CD4-positive, alpha-beta T cell treated with Interleukin-15 for 4 hours (primary cell): Measurements from ENCODE around the gene AMY2B.
"Not testable (repeated sequence)": the region's sequence is repeated elsewhere in the genome, so short reads cannot be mapped to it uniquely, and the experiment has no call there.

Source experiments
- DNase-seq: peaks from one replicate; pipeline ENCODE4 v3.0.0-alpha.2; 2020; ENCODE audit warnings: low spot score

AMY2B gene

GRCh38 chr1:103571289-103571688, at the start of gene AMY2B:
TSS of gene AMY2B (plus strand) at chr1:103571589. CDS start at chr1:103571603, 14 bp downstream.
- not testable (repeated sequence) for DNase-seq

- no peak for DNase-seq
These were observed 48.0 kb upstream of the AMY2B start for GRCh38 chr1:103523346-103523745.

DNA sequence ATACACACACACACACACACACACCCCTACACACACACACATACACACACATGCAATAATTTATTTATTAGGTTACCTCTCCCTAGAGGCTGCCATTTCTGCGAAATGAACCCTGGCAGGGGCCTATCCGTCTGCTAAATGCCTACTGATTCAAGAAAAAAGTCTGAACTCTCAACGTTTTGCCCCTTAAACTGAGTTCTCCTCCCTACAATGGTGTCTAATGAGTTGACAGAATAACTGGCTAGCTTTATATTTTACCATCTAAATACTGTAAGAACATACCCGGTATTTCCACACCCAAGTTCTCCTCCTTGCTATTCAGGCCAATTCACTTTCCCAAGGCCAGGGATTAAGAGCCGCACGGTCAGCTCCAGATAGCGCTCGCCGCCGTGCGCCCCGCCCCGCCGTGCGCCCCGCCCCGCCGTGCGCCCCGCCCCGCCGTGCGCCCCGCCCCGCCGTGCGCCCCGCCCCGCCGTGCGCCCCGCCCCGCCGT, 46.2 kb upstream of the AMY2B start:
- DNase-seq, result no peak

GRCh38 chr1:103525607-103526507, 45.5 kb upstream of the AMY2B start, which contains the start of gene RNPC3:
TSS of gene RNPC3 (plus strand) at chr1:103525699. CDS start at chr1:103526071, 372 bp downstream.
- DNase-seq, result peak; percentile 85

DNA sequence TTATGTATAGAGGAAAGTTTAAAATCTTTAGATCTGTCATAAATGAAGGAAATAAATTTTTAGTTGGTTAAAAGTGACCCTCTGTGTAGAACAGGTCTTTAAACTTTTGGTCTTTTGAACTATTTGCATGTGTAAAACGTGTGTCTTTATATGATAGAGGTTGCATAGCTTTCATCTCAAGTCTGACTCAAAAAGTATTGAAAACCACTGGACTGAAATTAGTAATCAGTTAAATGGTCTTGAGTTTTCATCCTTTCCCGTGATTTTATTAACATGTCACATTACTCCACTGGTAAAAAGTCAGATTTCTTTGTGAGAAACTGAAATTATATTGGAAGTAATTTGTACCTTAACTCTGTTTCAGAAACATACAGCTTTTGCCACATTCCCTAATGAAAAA, 44.1 kb upstream of the AMY2B start:
- no peak for DNase-seq

- peak; percentile 28 for DNase-seq
These were observed 41.6 kb upstream of the AMY2B start for GRCh38 chr1:103529746-103530145.

- DNase-seq, result no peak
These were observed 33.2 kb upstream of the AMY2B start for GRCh38 chr1:103538226-103538625.

DNA sequence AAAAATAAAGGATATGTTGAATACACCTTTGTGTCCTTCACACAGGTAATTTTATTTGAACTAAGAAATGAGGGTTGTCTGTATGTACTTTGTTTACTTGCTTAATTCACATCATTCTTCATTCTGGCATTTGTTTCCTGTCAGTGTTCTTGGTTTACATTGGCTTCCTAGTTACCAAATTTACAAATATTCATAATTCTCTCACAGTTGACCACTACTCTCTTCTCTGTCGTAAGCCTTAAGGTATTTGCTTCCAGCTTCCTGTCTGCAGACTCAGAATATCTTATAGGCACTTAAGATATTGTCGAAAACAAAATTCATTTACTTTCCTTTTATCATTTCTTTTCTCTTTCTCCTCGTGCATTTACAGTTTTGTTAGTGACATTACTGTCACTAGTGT, 30.0 kb upstream of the AMY2B start:
- DNase-seq, result no peak

DNA sequence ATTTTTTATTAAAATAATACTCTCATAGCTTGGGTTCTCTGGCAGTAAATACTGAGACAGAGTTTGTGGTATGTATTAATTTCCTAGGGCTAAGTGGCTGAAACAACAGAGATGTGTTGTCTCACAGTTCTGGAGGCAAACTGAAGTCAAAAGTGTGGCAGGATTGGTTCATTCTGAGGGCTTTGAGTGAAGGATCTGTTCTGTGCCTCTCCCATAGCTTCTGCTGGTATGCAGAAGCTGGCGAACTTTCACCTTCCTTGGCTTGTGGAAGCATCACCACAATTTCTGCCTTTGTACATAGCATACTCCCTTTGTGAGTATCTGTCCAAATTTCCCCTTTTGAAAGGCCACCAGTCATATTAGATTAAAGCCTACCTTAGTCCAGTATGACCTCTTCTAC, 24.9 kb upstream of the AMY2B start:
- DNase-seq, result no peak

DNA sequence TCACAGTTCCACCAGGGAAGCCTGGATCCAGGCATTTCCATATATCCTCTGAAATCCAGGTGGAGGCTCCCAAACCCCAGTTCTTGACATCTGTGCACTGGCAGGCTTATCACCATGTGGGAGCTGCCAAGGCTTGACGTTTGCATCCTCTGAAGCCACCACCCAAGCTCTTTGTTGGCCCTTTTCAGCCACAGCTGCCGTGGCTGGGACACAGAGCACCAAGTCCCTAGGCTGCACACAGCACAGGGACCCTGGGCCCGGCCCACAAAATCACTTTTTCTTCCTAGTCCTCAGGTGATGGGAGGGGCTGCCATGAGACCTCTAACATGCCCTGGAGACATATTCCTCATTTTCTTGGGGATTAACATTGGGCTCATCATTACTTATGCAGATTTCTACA, 23.5 kb upstream of the AMY2B start:
- no peak for DNase-seq

GRCh38 chr1:103560427-103560826, 11.0 kb upstream of the AMY2B start:
- DNase-seq, result no peak

DNA sequence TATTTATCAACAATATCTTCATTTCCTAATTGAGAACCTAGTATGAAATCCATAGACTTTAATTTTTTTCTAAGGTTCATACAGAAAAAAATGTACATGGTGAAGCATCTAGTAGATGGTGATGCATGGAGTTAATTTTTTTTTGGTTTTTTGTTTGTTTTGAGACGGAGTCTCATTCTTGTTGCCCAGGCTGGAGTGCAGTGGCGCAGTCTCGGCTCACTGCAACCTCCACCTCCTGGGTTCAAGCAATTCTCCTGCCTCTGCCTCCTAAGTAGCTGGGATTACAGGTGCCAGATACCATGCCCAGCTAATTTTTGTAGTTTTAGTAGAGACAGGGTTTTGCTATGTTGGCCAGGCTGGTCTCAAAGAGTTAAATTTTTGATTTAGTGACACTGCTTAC, 10.3 kb upstream of the AMY2B start:
- not testable (repeated sequence) for DNase-seq

- DNase-seq, result no peak
These were observed 9.6 kb upstream of the AMY2B start for GRCh38 chr1:103561643-103562395.

- no peak for DNase-seq
These were observed 8.3 kb upstream of the AMY2B start for GRCh38 chr1:103563056-103563455.

DNA sequence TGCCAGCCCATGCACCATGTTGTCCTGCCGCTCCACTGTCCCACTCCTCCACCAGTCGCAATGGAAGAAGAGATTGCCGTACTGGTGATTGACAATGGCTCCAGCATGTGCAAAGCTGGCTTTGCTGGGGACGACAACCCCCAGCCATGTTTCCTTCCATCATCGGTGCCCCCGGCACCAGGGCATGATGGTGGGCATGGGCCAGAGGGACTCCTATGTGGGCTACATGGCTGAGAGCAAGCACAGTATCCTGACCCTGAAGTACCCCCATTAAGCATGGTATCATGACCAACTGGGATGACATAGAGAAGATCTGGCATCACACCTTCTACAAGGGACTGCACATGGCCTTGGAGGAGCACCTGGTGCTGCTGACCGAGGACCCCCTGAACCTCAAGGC, 1.9 kb upstream of the AMY2B start:
- DNase-seq, result no peak

DNA sequence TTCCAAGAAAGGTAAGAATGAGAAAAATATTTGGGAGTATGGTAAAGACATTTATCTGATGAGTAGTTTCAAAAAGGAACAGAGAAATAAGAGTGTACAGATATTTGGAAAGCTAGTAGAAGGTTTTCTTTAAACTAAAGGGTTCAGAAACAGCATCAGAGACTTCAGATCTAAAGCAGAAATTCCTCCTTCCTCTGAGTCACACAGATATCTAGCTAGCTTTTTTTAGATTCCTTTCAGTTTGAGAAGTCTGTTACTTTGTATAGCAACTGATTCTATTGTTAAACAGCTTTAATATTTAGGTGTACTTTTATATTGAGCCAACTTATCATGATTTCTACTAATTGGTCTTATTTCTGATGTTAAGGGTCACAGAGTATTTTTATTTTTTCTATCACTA, 4.7 kb downstream of the AMY2B start:
- DNase-seq, result no peak

DNA sequence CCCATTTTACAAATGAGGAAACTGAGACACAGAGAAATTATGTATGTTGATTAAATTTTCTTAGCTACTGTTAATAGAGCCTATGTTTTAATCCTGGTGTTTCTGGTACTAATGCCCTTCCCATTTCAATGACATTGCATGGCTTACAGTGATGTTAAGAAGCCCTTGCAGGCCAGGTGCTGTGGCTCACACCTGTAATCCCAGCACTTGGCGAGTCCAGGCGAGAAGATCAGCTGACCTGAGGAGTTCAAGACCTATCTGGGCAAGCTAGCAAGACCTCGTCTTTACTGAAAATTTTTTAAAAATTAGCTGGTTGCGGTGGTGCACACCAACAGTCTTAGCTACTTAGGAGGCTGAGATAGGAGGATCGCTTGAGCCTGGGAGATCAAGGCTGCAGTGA, 5.4 kb downstream of the AMY2B start:
- not testable (repeated sequence) for DNase-seq

- no peak for DNase-seq
These were observed 11.1 kb downstream of the AMY2B start for GRCh38 chr1:103582464-103582863.

DNA sequence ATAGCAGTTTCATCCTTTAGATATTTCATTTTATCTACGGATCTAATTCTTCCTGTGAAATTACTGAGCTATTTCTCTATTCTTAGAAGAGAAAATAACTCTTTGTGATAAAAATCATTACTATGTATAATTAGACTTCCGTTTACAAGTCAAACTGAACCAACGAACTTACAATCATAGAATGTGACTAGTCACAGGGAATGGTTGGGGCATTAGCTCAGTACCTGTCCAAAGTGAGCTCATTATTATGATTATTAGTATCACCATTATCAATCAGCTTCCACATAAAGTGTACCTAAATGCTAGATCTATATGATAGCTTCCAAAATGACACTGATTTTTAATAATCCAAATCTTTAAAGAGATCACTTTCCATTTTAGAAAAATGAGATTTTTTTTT, 12.5 kb downstream of the AMY2B start:
- DNase-seq, result no peak

- DNase-seq, result no peak
These were observed 13.1 kb downstream of the AMY2B start for GRCh38 chr1:103584537-103584936.

DNA sequence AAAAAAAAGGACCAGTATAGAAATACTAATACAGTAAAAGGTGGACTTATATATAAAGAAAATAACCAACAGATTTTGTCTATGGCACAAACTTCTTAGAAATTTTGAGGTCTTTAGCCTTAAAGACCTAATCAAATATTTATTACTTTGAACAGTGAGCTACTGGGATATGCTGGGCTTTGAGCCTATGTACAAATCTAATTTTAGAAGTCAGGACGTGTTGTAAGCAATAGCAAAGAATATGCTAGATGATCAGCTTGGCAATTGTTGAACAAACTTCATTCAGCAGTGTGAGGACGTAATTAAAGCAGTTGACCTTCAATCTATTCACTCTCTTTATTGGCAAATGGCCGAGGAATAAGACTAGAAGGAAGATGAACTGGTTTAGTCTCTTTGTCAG, 31.4 kb downstream of the AMY2B start:
- DNase-seq, result not testable (repeated sequence)

DNA sequence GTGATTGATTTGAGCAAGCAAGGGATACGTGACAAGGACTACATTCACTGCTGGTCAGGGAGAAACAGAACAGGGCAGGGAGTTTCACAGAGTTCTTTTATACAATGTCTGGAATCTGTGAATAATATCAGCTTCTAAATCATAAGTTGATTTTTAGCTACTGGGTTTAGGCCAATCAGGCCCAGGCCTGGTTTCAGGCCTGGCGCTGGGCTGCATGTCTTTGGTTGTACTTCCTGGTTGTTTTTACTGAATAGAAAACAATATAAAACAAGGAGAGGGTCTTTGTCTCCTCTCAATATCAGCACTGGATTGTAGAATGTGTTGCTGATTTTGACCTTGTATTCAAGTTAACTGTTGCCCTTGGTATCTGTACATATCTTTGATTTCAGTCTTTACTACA, 45.0 kb downstream of the AMY2B start:
- DNase-seq, result no peak

- DNase-seq, result not testable (repeated sequence)
These were observed 45.6 kb downstream of the AMY2B start, which contains the start of gene AMY2A for GRCh38 chr1:103616994-103617477. TSS of gene AMY2A (plus strand) at chr1:103617427. CDS start at chr1:103617441, 14 bp downstream.
